H9 (cell line): ENCODE data around the gene BRD7. TPM values are rescaled to one million over a fixed set of nuclear protein-coding genes. Genes with fewer than 3 reads are reported as not detected.

Experiments used
- DNase-seq: peaks from one replicate; pipeline ENCODE4 v3.0.0-alpha.2; 2017
- H2AFZ ChIP-seq: one replicate; pipeline ENCODE4 v1.6.1; 2013; ENCODE audit warnings: mild to moderate bottlenecking, low read length, control low read depth, moderate library complexity
- H2AK5ac ChIP-seq: 2 replicates; pipeline ENCODE4 v1.6.1; 2013; ENCODE audit warnings: low read length, control low read depth, mixed read lengths; ENCODE audit not compliant: insufficient read length
- H2BK120ac ChIP-seq: one replicate; pipeline ENCODE4 v1.6.1; 2013; ENCODE audit warnings: low read depth, mild to moderate bottlenecking, low read length, control low read depth, inconsistent platforms; ENCODE audit not compliant: poor library complexity, severe bottlenecking
- H2BK12ac ChIP-seq: 2 replicates; pipeline ENCODE4 v1.6.1; 2013; ENCODE audit warnings: low read length, control low read depth, mixed read lengths, low read depth; ENCODE audit not compliant: insufficient read length
- H2BK15ac ChIP-seq: 2 replicates; pipeline ENCODE4 v1.6.1; 2013; ENCODE audit warnings: low read depth, low read length, control low read depth
- H2BK20ac ChIP-seq: one replicate; pipeline ENCODE4 v1.6.1; 2013; ENCODE audit warnings: low read depth, mild to moderate bottlenecking, low read length, control low read depth, inconsistent platforms; ENCODE audit not compliant: poor library complexity, severe bottlenecking
- H2BK5ac ChIP-seq: 2 replicates; pipeline ENCODE4 v1.6.1; 2013; ENCODE audit warnings: low read length, control low read depth, mixed read lengths; ENCODE audit not compliant: insufficient read length
- H3K14ac ChIP-seq: 2 replicates; pipeline ENCODE4 v1.6.1; 2013; ENCODE audit warnings: low read length, control low read depth; ENCODE audit not compliant: insufficient read depth
- H3K18ac ChIP-seq: 2 replicates; pipeline ENCODE4 v1.6.1; 2013; ENCODE audit warnings: low read depth, mild to moderate bottlenecking, mixed read lengths, low read length, control low read depth; ENCODE audit not compliant: insufficient read length
- H3K23ac ChIP-seq: 2 replicates; pipeline ENCODE4 v1.6.1; 2013; ENCODE audit warnings: low read length, control low read depth, mixed read lengths, low read depth; ENCODE audit not compliant: insufficient read length
- H3K23me2 ChIP-seq: 2 replicates; pipeline ENCODE4 v1.6.1; 2013; ENCODE audit warnings: low read depth, mild to moderate bottlenecking, mixed read lengths, low read length, control low read depth; ENCODE audit not compliant: insufficient read length, poor library complexity, severe bottlenecking
- H3K27ac ChIP-seq: 2 replicates; pipeline ENCODE4 v1.5.1; 2013; ENCODE audit warnings: low read length, control low read depth, mixed read lengths, low read depth; ENCODE audit not compliant: insufficient read length
- H3K27me3 ChIP-seq: 2 replicates; pipeline ENCODE4 v1.6.1; 2013; ENCODE audit warnings: low read length, control low read depth, inconsistent platforms; ENCODE audit not compliant: insufficient read depth
- H3K4ac ChIP-seq: 2 replicates; pipeline ENCODE4 v1.6.1; 2013; ENCODE audit warnings: low read depth, mild to moderate bottlenecking, control low read depth, inconsistent platforms, low read length, moderate library complexity
- H3K4me1 ChIP-seq: 2 replicates; pipeline ENCODE4 v1.6.1; 2013; ENCODE audit warnings: low read length, control low read depth, inconsistent platforms; ENCODE audit not compliant: insufficient read depth
- H3K4me2 ChIP-seq: 2 replicates; pipeline ENCODE4 v1.6.1; 2013; ENCODE audit warnings: low read length, control low read depth, mixed read lengths; ENCODE audit not compliant: insufficient read length, insufficient read depth
- H3K56ac ChIP-seq: 2 replicates; pipeline ENCODE4 v1.6.1; 2013; ENCODE audit warnings: low read depth, mild to moderate bottlenecking, mixed read lengths, low read length, control low read depth; ENCODE audit not compliant: insufficient read length
- H3K79me1 ChIP-seq: 2 replicates; pipeline ENCODE4 v1.6.1; 2013; ENCODE audit warnings: low read depth, mild to moderate bottlenecking, moderate library complexity, low read length, control low read depth, inconsistent platforms; ENCODE audit not compliant: insufficient read depth, poor library complexity, severe bottlenecking
- H3K79me2 ChIP-seq: 2 replicates; pipeline ENCODE4 v1.6.1; 2013; ENCODE audit warnings: low read length, control low read depth, inconsistent platforms; ENCODE audit not compliant: insufficient read depth
- H3K9ac ChIP-seq: 2 replicates; pipeline ENCODE4 v1.6.1; 2013; ENCODE audit warnings: low read length, control low read depth, mixed read lengths; ENCODE audit not compliant: insufficient read length; ENCODE audit errors: extremely low read depth
- H3K9me3 ChIP-seq: one replicate; pipeline ENCODE4 v1.6.1; 2013; ENCODE audit warnings: low read depth, low read length, inconsistent platforms; ENCODE audit not compliant: control insufficient read depth
- H3T11ph ChIP-seq: one replicate; pipeline ENCODE4 v1.6.1; 2013; ENCODE audit warnings: mild to moderate bottlenecking, low read length, control low read depth, inconsistent platforms
- H4K20me1 ChIP-seq: one replicate; pipeline ENCODE4 v1.6.1; 2013; ENCODE audit not compliant: control insufficient read depth, insufficient read length, insufficient read depth
- H4K5ac ChIP-seq: 2 replicates; pipeline ENCODE4 v1.6.1; 2013; ENCODE audit warnings: low read depth, mild to moderate bottlenecking, mixed read lengths, low read length, control low read depth; ENCODE audit not compliant: insufficient read length
- H4K8ac ChIP-seq: replicated peaks from 2 replicates; pipeline ENCODE4 v1.6.1; 2013; ENCODE audit warnings: low read length, control low read depth, mixed read lengths, low read depth; ENCODE audit not compliant: insufficient read length
- H4K91ac ChIP-seq: 2 replicates; pipeline ENCODE4 v1.6.1; 2013; ENCODE audit warnings: low read depth, mild to moderate bottlenecking, moderate library complexity, mixed read lengths, low read length, control low read depth; ENCODE audit not compliant: insufficient read length
- H3K27ac Mint-ChIP-seq, 3 experiments: 2 replicates in 2 of 3; 3 replicates in 1 of 3; pipeline ENCODE4 v1.8.0; 2020 to 2021; ENCODE audit warnings: mixed read lengths in 3 of 3, mild to moderate bottlenecking in 1 of 3, moderate library complexity in 1 of 3
- H3K27me3 Mint-ChIP-seq: 2 replicates; pipeline ENCODE4 v1.8.0; 2021; ENCODE audit warnings: low read depth, mild to moderate bottlenecking, moderate library complexity, mixed read lengths
- H3K36me3 Mint-ChIP-seq, 3 experiments: 2 replicates in 2 of 3; 3 replicates in 1 of 3; pipeline ENCODE4 v1.8.0; 2020 to 2021; ENCODE audit warnings: low read depth in 3 of 3, mixed read lengths in 3 of 3; ENCODE audit not compliant: insufficient read depth in 1 of 3
- H3K4me1 Mint-ChIP-seq, 2 experiments: 2 replicates each; pipeline ENCODE4 v1.8.0; 2020; ENCODE audit warnings: mixed read lengths in 2 of 2
- H3K4me3 Mint-ChIP-seq, 2 experiments: 2 replicates in 1 of 2; 3 replicates in 1 of 2; pipeline ENCODE4 v1.8.0; 2020 to 2021; ENCODE audit warnings: mild to moderate bottlenecking in 2 of 2, mixed read lengths in 2 of 2, moderate library complexity in 1 of 2
- H3K9me3 Mint-ChIP-seq, 2 experiments: 2 replicates in 1 of 2; 3 replicates in 1 of 2; pipeline ENCODE4 v1.8.0; 2020; ENCODE audit warnings: mild to moderate bottlenecking in 2 of 2, mixed read lengths in 2 of 2, moderate library complexity in 1 of 2
- CTCF ChIP-seq: fragments of 200-600 bp; sonication (generic); conservative IDR thresholded peaks from 3 replicates; pipeline ENCODE4 v1.8.0; 2021; ENCODE audit warnings: antibody characterized with exemption, mild to moderate bottlenecking
- WGBS: extraction: QIAGEN DNeasy Blood & Tissue Kit; methylation state at CpG from one replicate; pipeline ENCODE4 v1.1.7; 2013; ENCODE audit warnings: missing lambda C conversion rate, low lambda C conversion rate, mixed read lengths; ENCODE audit not compliant: insufficient read length; ENCODE audit errors: extremely low coverage; 5-methylcytosine and 5-hydroxymethylcytosine counted together
- total RNA-seq: library from RNA; stranded (reverse); gene quantifications from 2 replicates; pipeline ENCODE4 v1.2.1, GENCODE V29; 2021

The BRD7 gene
- total RNA-seq, 1 experiment from 2014 or later: 112 TPM

- Histone ChIP-seq H3K14ac (peak overlapping the region; percentile 46; the same call in 1 of the 2 replicates), H3K9ac (no peak overlapping the region), H4K20me1 (no peaks in the 10 kb centered on the region), H3K4ac (no peak overlapping the region), H3K23ac (no peak overlapping the region), H2BK120ac (no peak overlapping the region), H4K8ac (no peak overlapping the region), H4K5ac (no peak overlapping the region), H2BK5ac (no peak overlapping the region), H3K56ac (no peak overlapping the region), H2BK12ac (no peak overlapping the region), H2BK15ac (no peak overlapping the region), H3K79me1 (no peaks in the 10 kb centered on the region), H3K79me2 (no peaks in the 10 kb centered on the region), H3T11ph (no peak overlapping the region), H3K27ac (no peak overlapping the region), H3K23me2 (no peaks in the 10 kb centered on the region), H3K4me1 (peaks cover 2% of the 10 kb centered on the region; the same call in 1 of the 2 replicates), H3K27me3 (no peaks in the 10 kb centered on the region), H3K4me2 (no peak overlapping the region), H4K91ac (no peak overlapping the region), H2AK5ac (no peak overlapping the region), H2BK20ac (no peak overlapping the region), H3K9me3 (no peaks in the 10 kb centered on the region), H3K18ac (no peak overlapping the region), H2AFZ (no peak overlapping the region)
- H3K4me1 Mint-ChIP-seq: peaks cover 6 to 28% of the 10 kb centered on the region in 2 experiments; a peak in 3 of 4 replicates
- no peaks in the 10 kb centered on the region for H3K9me3 Mint-ChIP-seq
- no peak for TF ChIP-seq CTCF
- no peak overlapping the region for H3K4me3 Mint-ChIP-seq
- no peak for DNase-seq
- no CpG with 5 or more reads among the region's 3 CpGs for WGBS
- H3K36me3 Mint-ChIP-seq: no peaks in the 10 kb centered on the region
- peak overlapping the region in 1 of 3 experiments; percentile 51; a peak in 1 of 7 replicates for H3K27ac Mint-ChIP-seq
- H3K27me3 Mint-ChIP-seq: no peaks in the 10 kb centered on the region
Measured at GRCh38 chr16:50267651-50268050, 101.1 kb downstream of the BRD7 start.
